H1 (cell line): ENCODE data around the gene PCGF3. TPM values are rescaled to one million over a fixed set of nuclear protein-coding genes. Genes with fewer than 3 reads are reported as not detected.

Experiments
- CTCF ChIA-PET: fragments of 300-600 bp; sonication (Branson Sonifier 250); formaldehyde crosslinking; loops from one replicate; lab custom pipeline; 2021; ENCODE audit not compliant: partially characterized antibody; lab: Charles Lee
- POLR2A ChIA-PET: fragments of 300-600 bp; sonication (Branson Sonifier 250); formaldehyde crosslinking; loops from one replicate; lab custom pipeline; 2021; ENCODE audit warnings: inconsistent platforms; ENCODE audit not compliant: partially characterized antibody; lab: Charles Lee
- DNase-seq, 2 experiments: peaks; one replicate each; pipeline versions ENCODE4 v3.0.0 to v3.0.0-alpha.2; 2010 to 2022; ENCODE audit warnings: low spot score in 2 of 2, low read depth in 1 of 2, mixed read lengths in 1 of 2
- FAIRE-seq: peaks from 2 replicates; lab custom pipeline; 2011; peaks lifted over from hg19 to GRCh38; lab: Jason Lieb, UNC
- H2AFZ ChIP-seq: 2 replicates; pipeline ENCODE4 v1.8.1; 2012; ENCODE audit warnings: low read length, inconsistent platforms
- H2AK5ac ChIP-seq: 2 replicates; pipeline ENCODE4 v1.6.1; 2013; ENCODE audit warnings: low read depth, low read length
- H2BK120ac ChIP-seq: replicated peaks from 2 replicates; pipeline ENCODE3; 2013; ENCODE audit warnings: low read depth, low read length, inconsistent platforms
- H2BK12ac ChIP-seq: 2 replicates; pipeline ENCODE4 v1.6.1; 2013; ENCODE audit warnings: low read depth, low read length
- H2BK15ac ChIP-seq: 2 replicates; pipeline ENCODE4 v1.6.1; 2013; ENCODE audit warnings: low read length
- H2BK20ac ChIP-seq: 2 replicates; pipeline ENCODE4 v1.6.1; 2013; ENCODE audit warnings: low read length
- H2BK5ac ChIP-seq: 2 replicates; pipeline ENCODE4 v1.6.1; 2013; ENCODE audit warnings: low read depth, low read length
- H3K14ac ChIP-seq: 2 replicates; pipeline ENCODE4 v1.6.1; 2013; ENCODE audit warnings: inconsistent platforms; ENCODE audit not compliant: insufficient read length
- H3K18ac ChIP-seq: 2 replicates; pipeline ENCODE4 v1.6.1; 2013; ENCODE audit warnings: low read length; ENCODE audit errors: extremely low read depth
- H3K23ac ChIP-seq: 2 replicates; pipeline ENCODE4 v1.6.1; 2013; ENCODE audit warnings: inconsistent platforms; ENCODE audit not compliant: insufficient read length
- H3K23me2 ChIP-seq: 2 replicates; pipeline ENCODE4 v1.6.1; 2013; ENCODE audit warnings: low read depth, low read length
- H3K27ac ChIP-seq: 2 replicates; pipeline ENCODE4 v1.6.1; 2011; ENCODE audit warnings: low read depth, low read length, inconsistent platforms
- H3K27me3 ChIP-seq, 4 experiments: replicated peaks in 1 of 4; 1 replicate in 1 of 4; 2 replicates in 3 of 4; pipeline versions ENCODE4 v1.6.1 to v1.8.1; 2011 to 2013; ENCODE audit warnings: low read length in 3 of 4, mild to moderate bottlenecking in 3 of 4, inconsistent platforms in 2 of 4, mixed read lengths in 2 of 4, moderate library complexity in 1 of 4; ENCODE audit not compliant: control insufficient read depth in 3 of 4, insufficient read depth in 3 of 4; ENCODE audit errors: extremely low read depth in 1 of 4
- H3K36me3 ChIP-seq, 4 experiments: 2 replicates each; pipeline versions ENCODE4 v1.6.1 to v1.8.1; 2011 to 2013; ENCODE audit warnings: mild to moderate bottlenecking in 4 of 4, low read length in 3 of 4, moderate library complexity in 2 of 4, control low read depth in 1 of 4, inconsistent platforms in 1 of 4; ENCODE audit not compliant: insufficient read depth in 4 of 4, control insufficient read depth in 2 of 4
- H3K4ac ChIP-seq: replicated peaks from 2 replicates; pipeline ENCODE3; 2013; ENCODE audit warnings: low read length, low read depth, mixed read lengths, inconsistent platforms; ENCODE audit not compliant: insufficient read length
- H3K4me1 ChIP-seq, 4 experiments: replicated peaks in 1 of 4; 1 replicate in 1 of 4; 2 replicates in 3 of 4; pipeline versions ENCODE4 v1.6.1 to v1.8.1; 2011 to 2013; ENCODE audit warnings: low read length in 3 of 4, inconsistent platforms in 2 of 4, mixed read lengths in 1 of 4; ENCODE audit not compliant: insufficient read depth in 4 of 4, control insufficient read depth in 3 of 4
- H3K4me2 ChIP-seq, 2 experiments: 2 replicates each; pipeline versions ENCODE4 v1.6.1 to v1.8.1; 2011 to 2013; ENCODE audit warnings: low read depth in 2 of 2, low read length in 2 of 2, control low read depth in 1 of 2, inconsistent platforms in 1 of 2, mild to moderate bottlenecking in 1 of 2; ENCODE audit not compliant: insufficient read depth in 1 of 2
- H3K4me3 ChIP-seq, 4 experiments: fragments of 200-600, 300-600 bp in 1 of 4; sonication (generic), shearing (Covaris generic), sonication (Bioruptor Twin) in 1 of 4; 2 replicates each; pipeline versions ENCODE4 v1.5.1 to v1.8.1; 2011 to 2016; ENCODE audit warnings: low read length in 4 of 4, low read depth in 3 of 4, control low read depth in 2 of 4, inconsistent platforms in 2 of 4, mild to moderate bottlenecking in 2 of 4, mixed read lengths in 1 of 4, moderate library complexity in 1 of 4; ENCODE audit not compliant: insufficient read depth in 2 of 4; ENCODE audit errors: extremely low read depth in 1 of 4
- H3K56ac ChIP-seq: replicated peaks from 2 replicates; pipeline ENCODE3; 2013; ENCODE audit warnings: low read depth, mild to moderate bottlenecking, mixed read lengths, low read length, inconsistent platforms; ENCODE audit not compliant: insufficient read length
- H3K79me1 ChIP-seq: 2 replicates; pipeline ENCODE4 v1.6.1; 2013; ENCODE audit warnings: low read depth, low read length, control low read depth
- H3K79me2 ChIP-seq, 2 experiments: 2 replicates each; pipeline versions ENCODE4 v1.6.1 to v1.8.1; 2012 to 2013; ENCODE audit warnings: low read length in 2 of 2, mild to moderate bottlenecking in 2 of 2, inconsistent platforms in 1 of 2; ENCODE audit not compliant: insufficient read depth in 2 of 2, control insufficient read depth in 1 of 2
- H3K9ac ChIP-seq, 4 experiments: replicated peaks in 1 of 4; 1 replicate in 1 of 4; 2 replicates in 3 of 4; pipeline versions ENCODE4 v1.6.1 to v1.8.1; 2011 to 2013; ENCODE audit warnings: low read depth in 3 of 4, low read length in 3 of 4, control low read depth in 2 of 4, mild to moderate bottlenecking in 2 of 4, moderate library complexity in 2 of 4, inconsistent platforms in 1 of 4; ENCODE audit errors: extremely low read depth in 1 of 4
- H3K9me3 ChIP-seq, 2 experiments: 2 replicates each; pipeline versions ENCODE4 v1.6.1 to v1.8.1; 2012 to 2013; ENCODE audit warnings: mild to moderate bottlenecking in 2 of 2, moderate library complexity in 2 of 2, control low read depth in 1 of 2, inconsistent platforms in 1 of 2, low read depth in 1 of 2, low read length in 1 of 2, mixed read lengths in 1 of 2; ENCODE audit not compliant: insufficient read depth in 2 of 2
- H4K20me1 ChIP-seq, 2 experiments: replicated peaks in 1 of 2; 2 replicates each; pipeline versions ENCODE3 to v1.8.1; 2011 to 2013; ENCODE audit warnings: inconsistent platforms in 2 of 2, low read length in 2 of 2, mild to moderate bottlenecking in 1 of 2; ENCODE audit not compliant: insufficient read depth in 2 of 2, control insufficient read depth in 1 of 2
- H4K5ac ChIP-seq: 2 replicates; pipeline ENCODE4 v1.6.1; 2013; ENCODE audit warnings: low read length, low read depth, mixed read lengths, inconsistent platforms; ENCODE audit not compliant: insufficient read length
- H4K8ac ChIP-seq: 2 replicates; pipeline ENCODE4 v1.8.0; 2013; ENCODE audit warnings: mild to moderate bottlenecking, moderate library complexity, low read length, inconsistent platforms; ENCODE audit not compliant: insufficient read depth; ENCODE audit errors: extremely low read depth
- H4K91ac ChIP-seq: replicated peaks from 2 replicates; pipeline ENCODE3; 2013; ENCODE audit warnings: low read length, mixed read lengths, inconsistent platforms; ENCODE audit not compliant: insufficient read length
- POLR2A ChIP-seq, 2 experiments: IDR thresholded peaks; 1 replicate in 1 of 2; 2 replicates in 1 of 2; pipeline ENCODE4 v1.6.1; 2011; ENCODE audit warnings: low read depth in 2 of 2, low read length in 2 of 2, mild to moderate bottlenecking in 2 of 2; ENCODE audit errors: control extremely low read depth in 1 of 2
- SP4 ChIP-seq: IDR thresholded peaks from 2 replicates; pipeline ENCODE4 v1.6.1; 2012; ENCODE audit warnings: low read length, inconsistent platforms
- WGBS, 2 experiments: shearing (Covaris generic) in 1 of 2; methylation state at CpG; one replicate each; pipeline versions ENCODE4 v1.1.6 to v1.1.7; 2013 to 2015; ENCODE audit warnings: low lambda C conversion rate in 2 of 2, mixed read lengths in 2 of 2, inconsistent platforms in 1 of 2, low coverage in 1 of 2, missing lambda C conversion rate in 1 of 2; ENCODE audit not compliant: insufficient replicate concordance in 2 of 2, insufficient coverage in 1 of 2, insufficient read length in 1 of 2; ENCODE audit errors: extremely low coverage in 1 of 2, missing lambda C conversion rate in 1 of 2; 5-methylcytosine and 5-hydroxymethylcytosine counted together
- polyA plus RNA-seq, 7 experiments: library from polyadenylated mRNA; depleted of rRNA in 3 of 7; stranded (reverse) in 5 of 7; unstranded in 2 of 7; fragments of >200 nt in 5 of 7; fragments of 200-250 nt in 2 of 7; gene quantifications; 1 replicate in 5 of 7; 2 replicates in 1 of 7; 4 replicates in 1 of 7; pipeline versions ENCODE4 v1.2.1 to v1.2.3, GENCODE V29; 2011 to 2013; ENCODE audit warnings: missing spikeins in 2 of 7, mixed read lengths in 2 of 7
- total RNA-seq: library from RNA; stranded (reverse); fragmentation: NEBNext Ultra II Directional; extraction: Animal tissue kit (Norgen Biotek cat#: 25700); gene quantifications from 2 replicates; pipeline ENCODE4 v1.2.1, GENCODE V29; 2021

PCGF3 gene
- total and polyA plus RNA-seq, 2 of the 8 experiments (the other 6 are each of a cell fraction or from before 2014, with no cell fraction given): 52.7 to 52.9 TPM

GRCh38 chr4:671769-672168 lies 33.9 kb upstream of the PCGF3 start:
- Histone ChIP-seq H3K4me3 (no peak overlapping the region), H3K23me2 (peaks cover 12% of the 10 kb centered on the region; the same call in 1 of the 2 replicates), H3K23ac (no peak overlapping the region), H3K79me2 (peaks cover 0 to 7% of the 10 kb centered on the region in 2 experiments; a peak in 2 of 4 replicates), H2AFZ (no peak overlapping the region), H2BK12ac (no peak overlapping the region), H3K9me3 (no peaks in the 10 kb centered on the region), H3K27ac (no peak overlapping the region), H3K18ac (no peak overlapping the region), H2BK5ac (no peak overlapping the region), H4K5ac (no peak overlapping the region), H3K14ac (no peak overlapping the region), H3K9ac (no peak overlapping the region), H4K20me1 (peaks cover 3 to 7% of the 10 kb centered on the region in 2 experiments), H2AK5ac (no peak overlapping the region), H2BK15ac (no peak overlapping the region), H3K27me3 (no peaks in the 10 kb centered on the region), H3K4ac (no peak overlapping the region), H3K56ac (no peak overlapping the region), H3K36me3 (peaks cover 8 to 25% (median 13%) of the 10 kb centered on the region in 4 experiments), H3K4me2 (no peak overlapping the region), H2BK120ac (no peak overlapping the region), H4K91ac (no peak overlapping the region), H2BK20ac (no peak overlapping the region), H4K8ac (no peak overlapping the region), H3K79me1 (peaks cover 7% of the 10 kb centered on the region; the same call in 1 of the 2 replicates), H3K4me1 (peaks cover 2 to 5% (median 4%) of the 10 kb centered on the region in 4 experiments; a peak in 6 of 7 replicates)
- FAIRE-seq (no peak), DNase-seq (no peak)
- POLR2A ChIA-PET: interaction anchor here (1.1 to 4.6 kb wide), 6 partner anchors 8 to 69 kb away, joined by 3 to 53 read pairs (median 8); no protein-coding TSS in a partner anchor
- 89% methylated on average over 3 of the region's 3 CpGs; no CpG with 5 or more reads in 1 of the 2 experiments for WGBS, 2 experiments
- TF ChIP-seq SP4 (no peak), POLR2A (IDR thresholded peaks at IDR 0.05; ENCODE audit: control extremely low read depth in 1 of 2, low read depth in 2 of 2, low read length in 2 of 2) (peak in 1 of 2 experiments; percentile 28; a peak in 1 of 3 replicates)
- CTCF ChIA-PET: interaction anchor here (0.9 to 2.8 kb wide), 3 partner anchors 12 to 69 kb away, joined by 3 to 11 read pairs (median 4); partner anchors contain the start of gene PDE6B
